ENCODE data around the gene TMEM53.
"Not testable (repeated sequence)": the region's sequence is repeated elsewhere in the genome, so short reads cannot be mapped to it uniquely, and the experiment has no call there.

Gene TMEM53

DNA sequence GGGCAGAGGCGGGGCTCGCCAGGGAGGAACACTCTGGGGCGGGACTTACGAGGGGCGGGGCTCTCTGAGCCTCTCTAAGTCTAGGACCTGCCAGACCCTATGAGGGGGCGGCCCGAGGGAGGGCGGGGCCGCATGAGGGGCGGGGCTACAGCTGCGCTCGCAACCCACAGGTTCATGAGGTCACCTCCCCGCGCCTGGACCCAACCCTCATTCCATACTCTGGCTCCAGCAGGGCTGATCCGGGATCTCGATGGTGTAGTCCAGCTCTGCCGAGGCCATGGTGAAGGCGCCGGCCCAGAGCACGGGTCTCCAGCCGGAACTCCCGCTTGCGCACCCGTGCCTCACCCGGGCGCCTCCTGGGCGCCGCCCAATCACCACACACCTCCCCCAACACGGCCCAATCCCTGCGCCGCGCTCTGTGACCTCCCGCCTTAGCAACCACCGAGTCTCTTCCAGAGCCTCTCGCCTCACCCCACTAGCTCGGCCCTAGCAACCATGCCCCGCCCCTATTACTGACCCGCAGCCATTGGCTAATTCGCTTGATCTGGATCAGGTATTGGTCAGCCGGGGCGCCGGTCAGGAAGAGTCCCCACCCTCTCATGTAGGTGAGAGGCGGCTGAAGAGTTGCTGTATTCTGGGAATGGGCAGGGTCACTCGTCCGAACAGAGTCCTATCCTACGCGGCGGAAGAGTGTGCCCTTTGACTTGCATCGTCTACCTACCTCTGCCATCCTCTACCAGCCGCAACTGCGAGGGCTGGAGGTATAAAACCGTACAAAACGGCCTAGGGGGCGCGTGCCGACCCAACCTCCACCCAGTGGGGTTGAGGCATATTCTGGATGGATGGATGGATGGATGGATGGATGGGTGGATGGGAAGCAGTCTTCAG, at the start of gene TMEM53, which contains the start of gene ARMH1:
TMEM53 (minus strand) TSS at position 369 of the 888 bp plus-strand sequence; CDS start at position 279, 90 bp downstream.
ARMH1 (plus strand) TSS at position 602 of the 888 bp plus-strand sequence. CDS start 14,984 bp downstream, outside the sequence.
- peak; percentile 91 to 92 (median 92) for DNase-seq (ENCODE audit: low read depth in 3 of 3)

DNA sequence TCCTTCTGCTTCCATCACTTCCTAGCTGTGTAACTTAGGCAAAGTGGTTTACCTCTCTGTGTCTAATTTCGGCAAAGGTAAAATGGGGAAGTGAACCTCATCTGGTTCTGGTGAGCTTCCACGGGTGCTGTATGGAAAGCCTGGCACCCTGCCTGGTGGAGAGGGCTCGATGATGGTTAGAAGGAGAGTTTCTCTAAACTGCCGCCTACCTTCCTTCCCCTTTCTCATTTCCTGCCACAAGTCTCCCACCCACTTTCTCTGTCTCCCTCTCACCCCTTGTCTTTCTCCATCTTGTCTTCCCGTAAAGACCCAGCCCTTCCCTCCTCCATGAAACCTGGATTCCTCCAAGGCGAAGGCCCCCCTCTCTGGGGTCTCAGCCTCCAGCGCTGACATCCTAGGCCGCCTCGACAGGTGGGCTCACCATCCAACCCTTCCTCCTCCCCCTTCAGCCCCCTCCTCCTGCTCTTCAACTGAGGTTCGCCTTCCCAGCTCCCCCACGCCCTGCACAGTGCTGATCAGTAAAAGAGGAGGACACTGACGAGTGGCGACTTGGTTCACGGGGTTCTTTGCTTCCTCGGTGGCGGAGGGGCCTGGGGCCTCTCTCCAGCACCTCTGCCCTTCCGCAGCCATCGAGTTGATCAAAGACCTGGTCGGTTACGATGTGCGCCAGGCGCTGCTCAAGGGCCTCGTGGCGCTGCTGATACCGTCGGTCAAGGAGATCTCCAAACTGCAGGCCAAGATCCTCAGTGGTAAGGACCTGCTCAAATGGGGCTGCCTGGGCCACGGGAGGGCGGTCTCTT, 49.4 kb upstream of the TMEM53 start:
- peak in 1 of 3 experiments; percentile 34 for DNase-seq (ENCODE audit: low read depth in 3 of 3)

DNA sequence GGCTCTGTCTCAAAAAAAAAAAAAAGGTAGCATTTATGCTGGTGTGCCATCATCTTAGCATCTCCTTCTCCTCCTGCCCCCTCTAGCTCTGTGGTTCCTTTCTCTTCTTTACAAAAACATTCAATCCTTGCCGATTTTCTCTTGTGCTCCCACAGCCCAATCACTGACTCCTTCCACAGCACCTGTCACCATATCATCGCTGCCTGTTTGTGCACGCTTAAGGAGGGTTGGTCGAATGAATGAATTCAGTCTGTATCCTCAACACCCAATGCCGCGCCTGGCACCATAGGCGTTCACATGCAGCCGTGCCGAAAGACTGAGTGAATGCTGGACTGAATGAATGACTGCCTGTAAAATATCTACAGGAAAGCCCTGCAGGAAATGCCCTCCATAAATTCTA, 48.8 kb upstream of the TMEM53 start:
- no peak for DNase-seq (ENCODE audit: low read depth in 3 of 3)

DNA sequence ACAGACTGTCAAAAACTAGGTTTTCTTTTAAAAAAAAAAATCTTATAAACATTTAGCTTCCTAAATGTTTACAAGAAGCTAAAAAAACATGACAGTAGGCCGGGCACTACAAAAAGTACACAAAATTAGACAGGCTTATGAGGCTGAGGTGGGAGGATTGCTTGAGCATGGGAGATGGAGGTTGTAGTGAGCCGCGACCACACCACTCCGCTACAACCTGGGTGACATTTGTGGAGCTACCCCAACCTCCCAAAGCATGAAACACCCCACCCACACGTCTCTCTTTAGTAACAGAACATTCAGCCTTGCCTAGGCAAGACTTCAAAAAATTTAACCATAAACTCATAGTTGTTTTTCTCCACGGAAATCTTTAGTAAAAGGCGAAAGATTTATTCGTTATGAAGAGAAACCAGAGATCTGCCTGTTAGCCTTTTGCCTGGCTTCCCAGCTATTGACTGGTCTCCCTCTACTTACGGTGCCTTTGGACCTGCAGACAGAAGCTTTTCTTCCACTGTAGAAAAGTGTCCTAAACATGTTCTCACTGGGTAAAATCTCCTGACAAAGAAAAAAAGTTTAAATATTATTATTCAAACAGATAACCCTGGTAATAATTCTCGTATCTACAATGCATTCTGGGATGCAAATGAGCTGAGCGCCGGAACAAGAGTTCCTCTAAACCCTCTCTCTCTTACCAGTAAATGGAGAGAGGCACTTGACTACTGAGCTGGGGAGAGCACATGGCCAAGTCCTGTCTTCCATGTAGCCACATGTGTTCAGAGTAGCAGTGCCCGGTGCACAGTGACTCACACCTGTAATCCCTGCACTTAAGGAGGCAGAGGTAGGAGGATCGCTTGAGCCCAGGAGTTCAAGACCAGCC, 47.4 kb upstream of the TMEM53 start:
- DNase-seq (ENCODE audit: low read depth in 3 of 3): peak in 2 of 3 experiments; percentile 52 to 62

DNA sequence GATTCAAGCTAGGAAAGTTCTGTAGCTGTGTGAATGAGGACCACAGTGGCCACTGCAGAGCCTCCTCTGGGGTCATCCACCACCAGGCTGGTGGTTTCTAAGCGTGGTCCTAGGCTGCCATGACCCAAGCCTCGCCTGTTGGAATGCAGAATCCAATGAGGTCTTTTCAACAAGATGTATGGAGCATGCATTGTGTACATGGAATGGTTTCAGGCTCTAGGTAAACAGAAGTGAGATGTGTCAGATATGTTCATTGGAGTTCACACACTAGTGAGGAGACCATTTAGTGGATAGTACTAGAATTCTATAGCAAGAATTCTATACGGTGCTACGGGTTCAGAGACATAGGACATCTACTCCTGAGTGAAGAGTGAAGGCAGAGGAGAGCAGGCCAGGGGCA, 46.0 kb upstream of the TMEM53 start:
- no peak for DNase-seq (ENCODE audit: low read depth in 3 of 3)

DNA sequence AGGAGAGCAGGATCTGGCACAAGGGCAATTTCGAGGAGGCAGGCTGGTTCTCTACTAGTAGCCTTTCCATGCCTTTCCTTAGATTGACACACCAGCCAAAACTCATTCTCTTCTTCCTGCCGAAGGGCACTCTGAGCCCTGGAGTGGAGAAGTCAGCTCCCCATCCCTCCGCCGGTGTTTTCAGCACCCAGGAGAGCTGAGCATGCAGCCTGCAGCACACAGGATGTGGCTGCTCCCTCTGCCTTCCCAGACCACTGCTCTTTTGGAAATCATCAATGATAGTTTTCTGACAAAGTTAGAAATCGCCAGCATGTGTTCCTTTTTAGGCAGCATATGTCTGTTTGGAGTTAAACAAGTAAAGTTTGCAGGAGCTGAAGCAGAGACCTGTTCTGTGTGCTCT, 45.0 kb upstream of the TMEM53 start:
- no peak for DNase-seq (ENCODE audit: low read depth in 3 of 3)

DNA sequence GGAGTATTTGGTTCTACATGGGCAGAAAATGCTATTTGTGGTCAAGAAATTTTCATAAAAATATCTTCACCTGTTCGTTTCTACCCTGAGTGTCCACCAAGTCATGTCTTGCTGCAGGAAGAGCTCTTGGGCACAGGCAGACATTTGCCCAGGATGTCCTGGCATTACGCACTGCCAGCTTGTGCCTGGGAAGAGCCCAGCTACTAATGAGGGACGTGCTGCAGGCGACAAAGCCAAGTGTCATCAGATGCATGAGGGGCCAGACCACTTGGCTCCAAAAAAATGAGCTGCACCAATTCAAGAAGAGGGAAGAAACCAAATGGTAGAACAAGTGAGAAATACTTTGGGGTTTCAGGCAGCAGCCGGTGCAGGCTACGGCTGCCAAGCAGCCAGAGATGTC, 43.8 kb upstream of the TMEM53 start:
- no peak for DNase-seq (ENCODE audit: low read depth in 3 of 3)

DNA sequence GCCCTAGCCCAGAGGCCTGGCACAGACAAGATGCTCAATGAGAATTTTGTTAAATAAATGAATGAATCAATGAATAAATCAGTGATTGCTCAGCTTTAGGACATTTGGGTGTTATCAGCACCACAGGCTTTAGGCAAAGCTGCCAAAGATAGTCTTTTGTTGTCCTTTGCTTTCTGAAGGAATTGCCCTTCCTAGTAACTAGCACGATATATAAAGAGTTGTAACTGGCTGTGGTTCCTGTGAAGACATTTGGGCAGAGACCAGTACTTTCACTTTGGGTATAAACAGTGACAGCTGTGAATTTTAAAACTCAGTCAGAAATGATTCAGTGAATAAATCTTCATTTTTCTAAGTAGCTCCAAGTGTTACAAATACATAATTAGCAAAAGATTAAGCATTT, 43.4 kb upstream of the TMEM53 start:
- no peak for DNase-seq (ENCODE audit: low read depth in 3 of 3)

DNA sequence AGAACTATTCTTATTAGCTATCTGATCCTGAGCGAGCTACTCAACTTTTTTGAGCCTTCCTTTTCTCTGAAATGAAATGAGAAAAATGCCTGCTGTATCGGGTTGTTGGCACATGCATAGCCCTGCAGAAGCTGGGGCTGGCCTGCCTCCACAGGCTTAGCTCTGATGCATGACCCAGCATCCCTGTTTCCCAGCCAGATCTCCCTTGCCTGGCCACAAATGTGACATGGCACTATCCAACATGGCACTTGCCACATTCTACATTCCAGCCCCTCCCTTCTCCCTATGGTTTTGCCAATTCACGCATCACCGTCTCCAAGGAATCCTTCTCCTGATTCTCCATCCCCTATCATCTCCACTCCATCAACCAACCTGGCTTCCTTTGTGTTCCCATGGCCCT, 42.9 kb upstream of the TMEM53 start:
- no peak for DNase-seq (ENCODE audit: low read depth in 3 of 3)

DNA sequence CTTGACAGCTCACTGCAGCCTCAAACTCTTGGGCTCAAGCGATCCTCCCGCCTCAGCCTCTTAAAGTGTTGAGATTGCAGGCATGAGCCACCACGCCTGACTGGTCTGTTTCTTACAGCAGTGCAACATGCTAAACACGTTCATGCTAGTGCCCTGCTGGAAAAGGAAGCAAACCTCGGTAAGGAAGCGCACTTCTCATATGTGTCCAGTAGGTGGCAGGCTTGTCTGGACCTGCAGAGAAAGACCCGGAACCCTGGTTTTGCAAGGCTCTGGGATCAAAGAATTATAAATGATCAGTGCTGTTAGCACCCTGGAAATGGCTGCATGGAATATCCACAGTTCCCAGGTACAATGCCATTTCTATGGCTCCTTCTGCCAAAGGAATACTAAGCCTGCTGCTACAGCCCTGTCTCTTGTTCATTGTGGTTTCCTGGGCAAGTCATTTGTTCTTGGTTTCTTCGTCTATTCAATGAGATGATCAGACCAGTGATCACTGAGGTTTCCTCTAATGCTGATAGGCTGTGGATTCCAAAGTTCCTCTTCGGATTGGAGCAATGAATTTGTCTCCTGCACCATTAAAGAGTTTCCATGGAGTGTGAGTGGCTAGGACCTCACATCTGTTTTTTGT, 40.8 kb upstream of the TMEM53 start:
- peak in 2 of 3 experiments; percentile 46 to 52 for DNase-seq (ENCODE audit: low read depth in 3 of 3)

DNA sequence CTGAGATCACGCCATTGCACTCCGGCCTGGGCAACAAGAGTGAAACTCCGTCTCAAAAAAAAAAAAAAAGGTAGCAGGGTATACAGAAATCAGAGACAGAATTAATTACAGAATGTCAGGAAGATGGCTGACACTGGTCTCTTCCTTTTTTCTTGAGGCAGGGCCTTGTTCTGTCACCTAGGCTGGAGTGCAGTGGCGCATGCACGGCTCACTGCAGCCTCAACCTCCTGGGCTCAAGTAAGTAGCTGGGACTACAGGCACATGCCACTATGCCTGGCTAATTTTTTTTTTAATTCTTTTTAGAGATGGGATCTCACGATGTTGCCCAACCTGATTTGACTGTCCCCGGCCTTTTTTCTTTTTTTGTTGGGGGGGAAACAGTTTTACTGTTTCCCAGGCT, 40.3 kb upstream of the TMEM53 start:
- DNase-seq (ENCODE audit: low read depth in 3 of 3): no peak

DNA sequence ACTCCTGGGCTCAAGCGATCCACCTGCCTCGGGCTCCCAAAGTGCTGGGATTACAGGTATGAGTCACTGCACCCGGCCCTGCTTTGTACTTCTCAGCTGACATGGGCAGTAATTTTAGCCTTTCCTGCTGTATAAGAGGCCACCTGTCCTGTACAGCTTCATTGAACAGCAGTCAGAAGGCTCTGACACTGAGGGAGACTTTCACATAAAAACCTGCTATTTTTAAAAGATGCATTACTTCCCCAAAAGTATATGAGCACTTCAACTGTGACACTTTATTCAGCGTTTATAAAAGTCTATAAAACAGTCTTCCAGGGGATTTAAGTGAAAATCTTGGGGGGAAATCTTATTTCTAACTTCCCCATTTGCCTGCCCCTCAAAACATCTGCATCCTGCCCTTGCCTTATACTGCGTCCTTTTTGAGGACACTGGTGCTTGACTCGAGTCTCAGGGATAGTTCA, 39.1 kb upstream of the TMEM53 start:
- no peak for DNase-seq (ENCODE audit: low read depth in 3 of 3)

DNA sequence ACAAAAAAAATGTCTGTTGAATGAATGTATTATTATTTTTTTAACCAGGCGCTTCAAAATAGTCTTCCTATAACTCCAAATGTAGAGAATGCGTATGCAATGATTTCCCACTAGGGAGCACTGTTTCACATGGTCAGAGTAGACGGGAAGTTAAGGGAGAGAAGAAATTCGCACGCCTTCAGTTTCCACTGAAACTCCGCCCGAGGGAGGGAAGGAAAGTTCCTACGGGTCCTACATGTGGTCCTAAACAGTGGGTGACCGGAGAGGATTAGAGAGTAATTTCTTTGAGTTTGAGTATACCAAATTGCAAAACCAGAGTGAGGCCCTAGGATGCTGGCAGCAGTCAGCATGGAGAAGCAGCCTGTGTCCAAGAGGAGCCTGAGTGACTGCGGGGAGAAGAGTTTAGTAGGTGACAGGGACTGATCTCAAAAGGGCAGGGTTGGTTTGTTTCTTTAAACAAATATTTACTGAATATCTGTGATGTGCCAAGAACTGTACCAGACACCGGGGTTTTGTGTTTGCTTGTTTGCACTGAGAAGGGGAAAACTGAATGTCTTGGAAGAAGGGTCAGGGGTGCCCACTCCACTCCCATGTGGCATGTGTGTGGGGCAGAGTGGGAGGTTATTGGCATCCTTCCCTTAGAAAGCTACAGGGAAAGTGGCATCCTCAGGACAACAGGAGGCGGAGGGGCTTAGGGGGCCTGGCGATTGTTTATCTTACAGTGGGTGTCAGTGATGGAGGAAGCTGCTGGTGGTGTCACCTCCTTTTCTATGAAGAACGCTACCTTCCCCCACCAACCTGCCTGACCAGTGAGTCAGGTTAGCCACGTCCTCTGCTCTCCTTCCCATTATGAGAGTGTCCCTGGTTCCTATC, 33.9 kb upstream of the TMEM53 start:
- DNase-seq (ENCODE audit: low read depth in 3 of 3): no peak

DNA sequence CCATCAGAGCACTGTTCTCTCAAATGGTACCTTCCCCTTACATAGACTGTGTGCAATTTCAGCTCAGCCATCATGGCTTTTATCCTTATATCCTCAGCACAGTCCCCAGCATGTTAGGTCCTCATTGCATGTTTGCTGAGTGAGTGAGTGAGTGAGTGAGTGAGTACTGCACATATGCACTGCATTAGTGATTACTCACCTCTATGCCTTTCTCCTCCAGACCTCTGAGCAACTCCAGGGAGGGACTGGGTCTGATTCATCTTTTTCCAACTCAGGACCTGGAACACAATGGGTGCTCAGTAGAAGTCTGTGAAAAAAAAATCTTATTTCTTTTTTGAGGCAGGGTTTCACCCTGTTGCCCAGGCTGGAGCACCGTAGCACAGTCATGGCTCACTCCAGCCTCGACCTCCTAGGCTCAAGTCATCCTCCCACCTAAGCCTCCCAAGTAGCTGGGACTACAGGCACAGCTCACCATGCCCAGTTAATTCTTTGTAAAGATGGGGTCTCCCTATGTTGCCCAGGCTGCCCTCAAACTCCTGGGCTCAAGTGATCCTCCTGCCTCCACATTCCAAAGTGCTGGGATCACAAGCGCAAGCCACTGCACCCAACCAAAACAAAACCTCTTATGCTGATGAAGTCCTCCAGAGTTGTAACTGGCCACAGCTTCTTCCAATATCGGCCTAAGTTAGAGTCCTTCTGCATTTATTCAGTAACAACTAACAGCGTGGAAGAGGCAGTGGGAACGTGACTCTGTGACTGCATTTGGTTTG, 33.0 kb upstream of the TMEM53 start:
- no peak for DNase-seq (ENCODE audit: low read depth in 3 of 3)

DNA sequence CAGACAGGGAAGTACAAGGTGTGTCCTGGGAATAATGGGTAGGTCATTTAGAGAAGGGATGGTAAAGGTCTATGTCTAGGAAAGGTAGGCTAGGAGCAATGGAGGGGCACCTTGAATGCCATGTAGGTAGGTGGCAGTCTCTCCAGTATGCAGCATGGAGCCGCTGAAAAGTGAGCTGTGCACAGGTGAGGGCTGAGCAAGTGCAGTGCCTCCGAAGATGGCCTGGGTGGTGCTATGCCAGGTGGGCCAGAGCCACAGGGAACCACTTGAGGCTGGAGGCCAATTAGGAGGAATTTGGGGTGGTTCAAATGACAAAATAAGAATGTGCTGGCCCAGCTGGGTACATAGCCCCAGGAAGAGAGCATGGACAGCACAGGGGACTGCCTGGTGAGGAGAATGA, 31.7 kb upstream of the TMEM53 start:
- no peak for DNase-seq (ENCODE audit: low read depth in 3 of 3)

DNA sequence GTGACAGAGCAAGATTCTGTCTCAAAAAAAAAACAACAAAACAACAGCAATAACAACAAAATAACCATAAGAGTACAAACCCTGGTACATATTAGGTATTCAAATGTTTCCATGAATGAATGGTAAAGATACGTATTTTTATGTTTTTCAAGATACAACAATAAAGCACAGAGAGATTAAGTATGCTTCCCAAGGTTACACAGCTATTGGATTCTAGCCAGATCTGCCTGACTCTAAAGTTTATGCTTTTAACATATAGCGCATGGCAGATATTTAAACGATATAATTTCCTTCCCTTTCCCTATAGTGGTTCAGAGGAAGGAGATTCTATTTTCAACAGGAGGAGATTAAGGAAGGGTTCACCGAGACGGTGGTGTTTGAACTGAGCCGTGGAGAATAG, 31.2 kb upstream of the TMEM53 start:
- no peak for DNase-seq (ENCODE audit: low read depth in 3 of 3)

DNA sequence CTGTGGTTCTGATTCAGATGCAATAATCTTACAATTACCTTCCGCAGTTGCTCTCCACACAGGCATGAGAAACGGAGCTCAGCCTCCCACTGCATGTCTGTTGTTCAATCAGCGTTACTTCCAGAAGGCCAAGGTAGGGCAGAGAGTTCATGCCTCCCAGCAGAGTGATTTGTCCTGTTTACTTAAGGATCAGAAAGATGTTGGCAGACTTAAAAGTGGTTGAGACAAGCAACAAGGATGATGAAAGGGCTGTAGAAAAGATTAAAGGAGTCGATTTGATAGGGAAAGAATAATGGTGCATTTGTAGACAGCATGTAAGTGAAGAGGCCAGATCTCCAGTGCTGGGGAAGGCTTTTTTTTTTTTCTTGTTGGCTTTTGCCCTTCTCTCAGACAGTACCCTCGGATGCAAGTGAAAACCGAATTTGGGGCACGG, 26.9 kb upstream of the TMEM53 start:
- no peak for DNase-seq (ENCODE audit: low read depth in 3 of 3)

DNA sequence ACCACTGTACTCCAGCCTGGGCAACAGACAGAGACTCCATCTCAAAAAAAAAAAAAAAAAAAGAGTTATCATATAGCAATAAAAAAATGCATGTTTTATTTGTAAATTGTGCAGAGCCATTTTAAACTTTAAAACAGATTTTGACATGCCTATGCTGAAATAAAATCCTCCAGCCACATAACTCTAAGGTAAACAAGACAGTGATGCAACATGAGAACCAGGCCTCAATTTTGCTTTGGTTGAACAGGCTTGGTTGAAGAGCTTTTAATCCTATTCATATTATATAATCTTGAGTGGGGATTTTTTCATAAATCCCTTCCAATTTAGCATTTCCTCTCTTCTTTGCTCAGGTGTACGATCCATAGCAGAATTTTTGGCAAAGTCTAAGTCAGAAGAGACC, 26.3 kb upstream of the TMEM53 start:
- no peak for DNase-seq (ENCODE audit: low read depth in 3 of 3)

DNA sequence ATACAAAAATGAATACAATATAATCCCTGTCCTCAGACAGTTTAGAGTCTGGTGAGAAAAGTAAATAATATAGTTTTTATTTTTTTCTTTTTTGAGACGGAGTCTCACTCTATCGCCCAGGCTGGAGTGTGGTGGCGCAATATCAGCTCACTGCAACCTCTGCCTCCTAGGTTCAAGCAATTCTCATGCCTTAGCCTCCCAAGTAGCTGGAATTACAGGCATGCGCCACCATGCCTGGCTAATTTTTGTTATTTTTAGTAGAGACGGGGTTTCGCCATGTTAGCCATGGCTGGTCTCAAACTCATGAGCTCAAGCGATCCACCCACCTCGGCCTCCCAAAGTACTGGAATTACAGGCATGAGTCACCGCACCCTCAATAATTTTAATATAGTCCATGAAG, 25.1 kb upstream of the TMEM53 start:
- DNase-seq (ENCODE audit: low read depth in 3 of 3): not testable (repeated sequence)

All from stimulated activated CD4-positive, alpha-beta T cell treated with anti-CD3 and anti-CD28 coated beads, TNF-alpha, amount 100 ng/mL, for 4 hours (primary cell).